Breast epithelium (tissue), 3 donors: Measurements from ENCODE around the gene MTHFD2L.

Source experiments
- POLR2A ChIP-seq: fragments of 450-650 bp; IDR thresholded peaks from one replicate; pipeline ENCODE4 v1.6.1; 2016; ENCODE audit warnings: antibody characterized with exemption, mild to moderate bottlenecking, moderate library complexity
- POLR2AphosphoS5 ChIP-seq, 3 donors: sonication (generic); formaldehyde crosslinking; IDR thresholded peaks; one replicate each; pipeline ENCODE4 v1.6.1; 2017; ENCODE audit warnings: antibody characterized with exemption in 3 of 3
- TF ChIP-seq, protein P1 (sequence below), 3 donors: fragments of 450-650 bp; IDR thresholded peaks; one replicate each; pipeline ENCODE4 v1.5.1; 2016 to 2017; ENCODE audit warnings: antibody characterized with exemption in 3 of 3, mild to moderate bottlenecking in 3 of 3, moderate library complexity in 3 of 3

DNA sequence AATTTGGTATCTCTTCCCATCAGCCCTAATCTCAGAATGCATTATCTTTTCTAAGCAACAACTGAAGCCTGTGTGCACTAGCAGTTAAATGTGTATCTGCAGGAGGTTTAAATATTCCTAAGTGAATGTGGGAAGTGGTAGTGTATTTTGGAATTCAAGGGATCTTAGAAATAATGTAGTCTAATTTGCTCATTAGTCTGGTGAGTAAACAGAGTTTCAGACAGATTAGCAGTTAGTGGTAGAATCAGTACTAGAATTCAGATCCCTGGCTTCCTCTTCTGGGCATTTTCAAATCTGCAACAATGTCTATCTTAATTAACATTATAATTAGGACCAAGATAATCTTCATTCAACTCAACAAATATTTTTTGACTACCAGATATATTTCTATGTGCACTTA lies 47.2 kb upstream of the MTHFD2L start:
- TF ChIP-seq POLR2AphosphoS5 (IDR thresholded peaks at IDR 0.05) (no peak), POLR2A (no peak)
- TF ChIP-seq, protein P1, sequence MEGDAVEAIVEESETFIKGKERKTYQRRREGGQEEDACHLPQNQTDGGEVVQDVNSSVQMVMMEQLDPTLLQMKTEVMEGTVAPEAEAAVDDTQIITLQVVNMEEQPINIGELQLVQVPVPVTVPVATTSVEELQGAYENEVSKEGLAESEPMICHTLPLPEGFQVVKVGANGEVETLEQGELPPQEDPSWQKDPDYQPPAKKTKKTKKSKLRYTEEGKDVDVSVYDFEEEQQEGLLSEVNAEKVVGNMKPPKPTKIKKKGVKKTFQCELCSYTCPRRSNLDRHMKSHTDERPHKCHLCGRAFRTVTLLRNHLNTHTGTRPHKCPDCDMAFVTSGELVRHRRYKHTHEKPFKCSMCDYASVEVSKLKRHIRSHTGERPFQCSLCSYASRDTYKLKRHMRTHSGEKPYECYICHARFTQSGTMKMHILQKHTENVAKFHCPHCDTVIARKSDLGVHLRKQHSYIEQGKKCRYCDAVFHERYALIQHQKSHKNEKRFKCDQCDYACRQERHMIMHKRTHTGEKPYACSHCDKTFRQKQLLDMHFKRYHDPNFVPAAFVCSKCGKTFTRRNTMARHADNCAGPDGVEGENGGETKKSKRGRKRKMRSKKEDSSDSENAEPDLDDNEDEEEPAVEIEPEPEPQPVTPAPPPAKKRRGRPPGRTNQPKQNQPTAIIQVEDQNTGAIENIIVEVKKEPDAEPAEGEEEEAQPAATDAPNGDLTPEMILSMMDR (IDR thresholded peaks at IDR 0.05): no peak
